Endometrial microvascular endothelial cells (primary cell): ENCODE data around the gene AKAP10. TPM values are rescaled to one million over a fixed set of nuclear protein-coding genes. Genes with fewer than 3 reads are reported as not detected.
"Not testable (repeated sequence)": the region's sequence is repeated elsewhere in the genome, so short reads cannot be mapped to it uniquely, and the experiment has no call there.

Experiments
- in situ Hi-C: cut with HindIII; loops from 2 replicates; pipeline ENCODE4 v1.10.0; 2017; ENCODE audit warnings: low sequenced_read_pairs, low pct_unique_long_range_greater_than_20kb; ENCODE audit errors: inconsistent ontology term
- total RNA-seq: library from RNA; depleted of rRNA; stranded (reverse); fragments of >200 nt; gene quantifications from one replicate; pipeline ENCODE4 v1.2.3, GENCODE V29; 2015; ENCODE audit errors: inconsistent ontology term

AKAP10 gene
- total RNA-seq, 1 donor from 2014 or later = 18.8 TPM

- in situ Hi-C loops = no loop called here
Observed at GRCh38 chr17:19877364-19877945, 100.2 kb downstream of the AKAP10 start.

GRCh38 chr17:19876529-19877161 lies 101.0 kb downstream of the AKAP10 start:
- in situ Hi-C loops = no loop called here

- in situ Hi-C loops = no loop called here
Observed at GRCh38 chr17:19874256-19874655, 103.4 kb downstream of the AKAP10 start.

- in situ Hi-C loops = no loop called here
Observed at GRCh38 chr17:19873346-19873745, 104.3 kb downstream of the AKAP10 start.

- in situ Hi-C loops = no loop called here
Observed at GRCh38 chr17:19868079-19868395, 109.6 kb downstream of the AKAP10 start.

- in situ Hi-C loops = no loop called here
Observed at GRCh38 chr17:19867329-19868078, 110.1 kb downstream of the AKAP10 start, which contains the start of gene ULK2. Gene ULK2 (minus strand): TSS chr17:19867936. CDS start chr17:19867417, 519 bp downstream.

GRCh38 chr17:19867079-19867328 lies 110.6 kb downstream of the AKAP10 start:
- in situ Hi-C loops = no loop called here

GRCh38 chr17:19865021-19865420 lies 112.6 kb downstream of the AKAP10 start:
- in situ Hi-C loops = no loop called here

GRCh38 chr17:19860647-19861177 lies 116.9 kb downstream of the AKAP10 start:
- in situ Hi-C loops = not testable (repeated sequence)

GRCh38 chr17:19857640-19858039 lies 120.0 kb downstream of the AKAP10 start:
- in situ Hi-C loops = no loop called here

Other genes with a start within 250 kb of the AKAP10 start
- gene ALDH3A1, start 229.5 kb downstream of the AKAP10 start, total RNA-seq = 1.8 TPM
- 9.1 TPM for gene ULK2, start 109.9 kb downstream of the AKAP10 start, total RNA-seq
- gene SPECC1, start 31.5 kb upstream of the AKAP10 start, total RNA-seq = 15.1 TPM